Measurements from ENCODE around the gene SSBP4. TPM values are rescaled to one million over a fixed set of nuclear protein-coding genes. Genes with fewer than 3 reads are reported as not detected.

Gene SSBP4
- total and polyA plus RNA-seq, 2 of the 8 experiments (the other 6 are each of a cell fraction or from before 2014, with no cell fraction given), result 26.4 to 33.7 TPM

DNA sequence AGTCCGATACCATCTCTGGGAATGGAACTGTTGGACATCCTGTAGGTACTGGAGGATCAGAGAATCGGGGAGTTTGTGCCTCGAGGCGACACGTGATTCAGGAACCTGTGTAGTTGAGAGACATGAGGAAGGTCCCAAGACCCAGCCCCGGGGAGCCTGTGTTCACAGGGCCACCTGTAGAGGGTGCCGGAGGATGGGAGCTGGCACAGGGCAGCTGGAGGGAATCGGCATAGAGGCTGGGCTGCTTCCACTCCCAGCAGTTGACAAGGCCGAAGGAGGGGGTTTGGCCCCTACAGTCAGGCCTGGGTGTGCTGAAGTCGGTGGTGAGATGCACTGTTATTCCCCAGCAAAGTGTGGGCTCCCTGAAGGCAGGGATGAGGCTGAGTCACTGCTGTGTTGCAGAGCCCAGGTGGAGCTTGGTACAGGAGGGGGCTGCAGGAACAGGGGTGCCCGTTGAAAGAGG is 21.2 kb downstream of the SSBP4 start:
- no peak overlapping the region for H4K5ac ChIP-seq (ENCODE audit: insufficient read length, low read depth, low read length)
- no peak overlapping the region for H2BK12ac ChIP-seq (ENCODE audit: low read depth, low read length)
- no peak overlapping the region for H3K9ac ChIP-seq (replicated peaks in 1 of 4; ENCODE audit: extremely low read depth in 1 of 4, low read depth in 3 of 4, low read length in 3 of 4)
- H3K4me1 ChIP-seq (replicated peaks in 1 of 4; ENCODE audit: control insufficient read depth in 3 of 4, insufficient read depth in 4 of 4, low read length in 3 of 4), result peaks cover 5 to 24% (median 18%) of the 10 kb centered on the region in 4 experiments
- no peak overlapping the region for H2AK5ac ChIP-seq (ENCODE audit: low read depth, low read length)
- H2BK5ac ChIP-seq (ENCODE audit: low read depth, low read length), result no peak overlapping the region
- no peak overlapping the region for H3K18ac ChIP-seq (ENCODE audit: extremely low read depth, low read length)
- DNase-seq (ENCODE audit: low read depth in 1 of 2, low spot score in 2 of 2) (no peak), FAIRE-seq (no peak)
- no peak overlapping the region for H3K4me3 ChIP-seq (ENCODE audit: extremely low read depth in 1 of 4, insufficient read depth in 2 of 4, low read depth in 3 of 4, low read length in 4 of 4)
- no peak overlapping the region for H3K23ac ChIP-seq (ENCODE audit: insufficient read length)
- no peak overlapping the region for H2AFZ ChIP-seq (ENCODE audit: low read length)
- no peaks in the 10 kb centered on the region for H3K9me3 ChIP-seq (ENCODE audit: insufficient read depth in 2 of 2, low read depth in 1 of 2, low read length in 1 of 2)
- POLR2A ChIA-PET (ENCODE audit: partially characterized antibody), result interaction anchor here (0.6 to 3.4 kb wide), 14 partner anchors 8 to 939 kb away, joined by 3 to 19 read pairs (median 4); partner anchors contain the start of genes JUND, SSBP4 and UBA52
- H2BK15ac ChIP-seq (ENCODE audit: low read length), result peak overlapping the region; percentile 72; the same call in 1 of the 2 replicates
- H3K27ac ChIP-seq (ENCODE audit: low read depth, low read length), result no peak overlapping the region
- no peaks in the 10 kb centered on the region; the same call in 1 of the 2 replicates for H3K79me1 ChIP-seq (ENCODE audit: low read depth, low read length)
- no peak overlapping the region for H3K14ac ChIP-seq (ENCODE audit: insufficient read length)
- no peak overlapping the region for H2BK20ac ChIP-seq (ENCODE audit: low read length)
- H3K36me3 ChIP-seq (ENCODE audit: control insufficient read depth in 2 of 4, insufficient read depth in 4 of 4, low read length in 3 of 4), result peaks cover 2 to 13% (median 5%) of the 10 kb centered on the region in 4 experiments; a peak in 4 of 8 replicates
- no peak overlapping the region for H4K91ac ChIP-seq (replicated peaks; ENCODE audit: insufficient read length, low read length)
- H2BK120ac ChIP-seq (replicated peaks; ENCODE audit: low read depth, low read length), result no peak overlapping the region
- H3K79me2 ChIP-seq (ENCODE audit: control insufficient read depth in 1 of 2, insufficient read depth in 2 of 2, low read length in 2 of 2), result no peaks in the 10 kb centered on the region
- H3K4me2 ChIP-seq (ENCODE audit: insufficient read depth in 1 of 2, low read depth in 2 of 2, low read length in 2 of 2), result no peak overlapping the region
- CTCF ChIA-PET (ENCODE audit: partially characterized antibody), result interaction anchor here (0.6 to 2.4 kb wide), 12 partner anchors 8 to 123 kb away, joined by 3 to 8 read pairs (median 3); no protein-coding TSS in a partner anchor
- H3K56ac ChIP-seq (replicated peaks; ENCODE audit: insufficient read length, low read depth, low read length), result no peak overlapping the region
- no peaks in the 10 kb centered on the region for H3K27me3 ChIP-seq (replicated peaks in 1 of 4; ENCODE audit: control insufficient read depth in 3 of 4, extremely low read depth in 1 of 4, insufficient read depth in 3 of 4, low read length in 3 of 4)
- H4K20me1 ChIP-seq (replicated peaks in 1 of 2; ENCODE audit: control insufficient read depth in 1 of 2, insufficient read depth in 2 of 2, low read length in 2 of 2), result peaks cover 0 to 20% of the 10 kb centered on the region in 2 experiments
- TF ChIP-seq RAD21 (IDR thresholded peaks at IDR 0.05 in 1 of 2, conservative IDR thresholded peaks at IDR 0.05 in 1 of 2; ENCODE audit: low read depth in 2 of 2, low read length in 2 of 2) (peak; percentile 50 to 61), SP2 (IDR thresholded peaks at IDR 0.05; ENCODE audit: low read length) (no peak)
- TF ChIP-seq, protein P1, sequence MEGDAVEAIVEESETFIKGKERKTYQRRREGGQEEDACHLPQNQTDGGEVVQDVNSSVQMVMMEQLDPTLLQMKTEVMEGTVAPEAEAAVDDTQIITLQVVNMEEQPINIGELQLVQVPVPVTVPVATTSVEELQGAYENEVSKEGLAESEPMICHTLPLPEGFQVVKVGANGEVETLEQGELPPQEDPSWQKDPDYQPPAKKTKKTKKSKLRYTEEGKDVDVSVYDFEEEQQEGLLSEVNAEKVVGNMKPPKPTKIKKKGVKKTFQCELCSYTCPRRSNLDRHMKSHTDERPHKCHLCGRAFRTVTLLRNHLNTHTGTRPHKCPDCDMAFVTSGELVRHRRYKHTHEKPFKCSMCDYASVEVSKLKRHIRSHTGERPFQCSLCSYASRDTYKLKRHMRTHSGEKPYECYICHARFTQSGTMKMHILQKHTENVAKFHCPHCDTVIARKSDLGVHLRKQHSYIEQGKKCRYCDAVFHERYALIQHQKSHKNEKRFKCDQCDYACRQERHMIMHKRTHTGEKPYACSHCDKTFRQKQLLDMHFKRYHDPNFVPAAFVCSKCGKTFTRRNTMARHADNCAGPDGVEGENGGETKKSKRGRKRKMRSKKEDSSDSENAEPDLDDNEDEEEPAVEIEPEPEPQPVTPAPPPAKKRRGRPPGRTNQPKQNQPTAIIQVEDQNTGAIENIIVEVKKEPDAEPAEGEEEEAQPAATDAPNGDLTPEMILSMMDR (IDR thresholded peaks at IDR 0.05; ENCODE audit: control extremely low read depth in 1 of 3, insufficient read depth in 1 of 3, low read depth in 1 of 3, low read length in 3 of 3), result peak; percentile 44 to 51 (median 49)
- no peak overlapping the region for H4K8ac ChIP-seq (ENCODE audit: extremely low read depth, insufficient read depth, low read length)
- no peak overlapping the region for H3K4ac ChIP-seq (replicated peaks; ENCODE audit: insufficient read length, low read depth, low read length)
- 85% methylated on average over 11 of the region's 11 CpGs; no CpG with 5 or more reads in 1 of the 2 experiments for WGBS, 2 experiments (ENCODE audit: extremely low coverage in 1 of 2, insufficient coverage in 1 of 2, insufficient read length in 1 of 2, insufficient replicate concordance in 2 of 2, low coverage in 1 of 2, low lambda C conversion rate in 2 of 2, missing lambda C conversion rate in 1 of 2)
- peaks cover 16% of the 10 kb centered on the region; the same call in 1 of the 2 replicates for H3K23me2 ChIP-seq (ENCODE audit: low read depth, low read length)

All from H1 (cell line).